Measurements from ENCODE around the gene PRMT7.

Gene PRMT7

DNA sequence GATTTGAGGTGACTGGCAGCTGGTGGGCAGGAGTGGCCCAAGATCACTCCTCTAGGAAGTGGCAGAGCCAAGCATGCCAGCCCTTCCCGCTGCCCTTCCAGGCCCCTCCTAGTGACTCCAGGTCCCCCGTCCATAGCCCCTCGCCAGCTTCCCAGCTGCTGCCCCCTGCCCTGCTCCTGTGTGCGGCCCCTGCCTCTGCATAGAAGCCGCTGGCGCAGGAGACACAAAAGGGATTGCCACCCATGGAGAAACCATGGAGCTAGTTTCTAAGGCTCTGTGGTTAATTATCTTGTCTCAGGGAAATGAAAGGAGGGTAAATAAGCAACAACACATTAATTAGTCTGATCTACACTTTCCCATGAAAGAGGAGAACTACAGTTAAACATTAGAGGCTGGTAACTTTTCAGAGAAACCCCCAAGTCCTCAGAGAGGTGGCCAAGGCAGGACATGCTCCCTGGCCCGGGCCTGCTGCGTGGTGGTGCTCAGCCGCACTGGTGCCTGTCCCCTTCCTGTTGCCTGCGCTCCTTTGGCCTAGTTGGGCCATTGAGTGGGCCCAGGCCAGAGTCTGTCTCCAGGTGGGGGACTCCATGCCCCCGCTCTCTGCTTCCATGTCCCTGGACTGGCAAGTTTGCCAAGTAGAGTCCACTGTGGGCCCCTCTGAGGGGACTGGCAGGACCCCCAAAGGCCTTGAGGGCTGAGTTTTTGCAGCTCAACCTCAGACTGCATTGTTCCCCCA, 65.2 kb downstream of the PRMT7 start:
- TF ChIP-seq CTCF (conservative IDR thresholded peaks at IDR 0.05; ENCODE audit: low read length): no peak
- H3K4me3 ChIP-seq (ENCODE audit: low read length): no peak overlapping the region
- DNase-seq (ENCODE audit: low read depth): no peak

GRCh38 chr16:68376590-68376989, 65.8 kb downstream of the PRMT7 start:
- DNase-seq (ENCODE audit: low read depth): no peak
- H3K4me3 ChIP-seq (ENCODE audit: low read length): no peak overlapping the region
- no peak for TF ChIP-seq CTCF (conservative IDR thresholded peaks at IDR 0.05; ENCODE audit: low read length)

DNA sequence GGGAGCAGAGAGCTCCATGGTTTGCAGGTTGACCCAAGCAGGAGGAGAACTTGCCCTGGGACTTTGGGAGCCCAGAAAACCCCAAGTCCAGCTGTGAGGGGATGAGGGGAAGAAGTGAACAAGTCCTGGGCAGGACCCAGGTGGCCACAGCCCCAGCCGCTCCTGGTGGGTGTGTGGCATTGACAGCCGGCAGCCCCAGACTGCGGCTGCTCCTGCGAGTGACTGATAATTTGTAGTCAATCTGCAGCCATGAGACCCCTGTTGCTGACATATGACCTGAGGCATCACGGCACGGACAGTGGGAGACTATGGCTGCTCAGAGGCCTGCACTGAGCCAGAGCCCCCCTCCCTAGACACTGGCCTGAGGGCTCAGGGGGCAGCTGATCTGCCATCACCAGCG, 66.4 kb downstream of the PRMT7 start:
- DNase-seq (ENCODE audit: low read depth): no peak
- TF ChIP-seq CTCF (conservative IDR thresholded peaks at IDR 0.05; ENCODE audit: low read length): no peak
- no peak overlapping the region for H3K4me3 ChIP-seq (ENCODE audit: low read length)

GRCh38 chr16:68377667-68378393, 67.0 kb downstream of the PRMT7 start:
- no peak overlapping the region for H3K4me3 ChIP-seq (ENCODE audit: low read length)
- TF ChIP-seq CTCF (conservative IDR thresholded peaks at IDR 0.05; ENCODE audit: low read length): no peak
- DNase-seq (ENCODE audit: low read depth): no peak

DNA sequence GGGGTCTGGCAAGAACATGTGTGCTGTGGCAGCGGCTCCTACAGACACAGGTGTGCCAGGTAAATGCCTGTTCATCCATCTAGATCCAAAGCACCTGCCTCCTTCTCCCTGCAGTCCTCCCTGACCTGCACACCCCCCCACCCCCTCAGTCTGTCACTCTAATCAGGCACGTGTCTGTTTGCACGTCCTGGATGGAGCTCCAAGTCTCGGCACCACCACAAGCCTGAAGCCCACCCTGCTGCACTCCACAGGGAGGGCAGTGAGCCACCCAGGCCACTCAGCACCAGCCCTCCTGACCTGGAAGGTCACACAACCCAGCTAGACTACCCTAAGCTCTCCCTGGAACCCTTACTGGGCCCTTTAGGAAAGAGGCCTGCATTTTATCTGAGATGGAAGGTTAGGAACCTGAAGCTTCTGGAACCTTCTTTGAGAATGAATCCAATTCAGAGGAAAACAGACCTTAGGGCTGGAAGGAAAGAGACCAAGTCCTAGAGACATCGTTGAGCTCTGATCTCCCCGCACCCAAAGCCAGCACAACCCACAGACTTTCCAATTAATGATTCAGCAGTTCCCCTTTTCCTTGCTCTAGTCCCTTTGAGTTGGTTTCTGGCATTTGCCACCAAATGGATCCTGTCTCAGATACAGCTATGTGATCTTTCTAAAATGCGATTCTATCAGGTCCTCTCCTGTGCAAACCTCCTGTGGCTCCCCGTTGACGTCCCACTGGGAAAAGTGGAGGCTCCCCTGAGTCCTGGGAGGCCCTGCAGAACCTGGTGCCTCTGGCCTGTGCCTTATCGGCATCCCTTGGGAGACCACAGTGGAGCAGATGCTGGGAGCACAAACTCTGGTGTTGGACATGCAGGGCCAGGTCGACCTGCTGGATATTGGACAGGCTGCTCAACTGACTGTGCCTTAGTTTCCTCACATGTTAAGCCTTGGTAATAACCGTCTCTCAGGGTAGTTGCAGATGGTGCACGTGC, 67.9 kb downstream of the PRMT7 start:
- TF ChIP-seq CTCF (conservative IDR thresholded peaks at IDR 0.05; ENCODE audit: low read length): no peak
- no peak overlapping the region for H3K4me3 ChIP-seq (ENCODE audit: low read length)
- DNase-seq (ENCODE audit: low read depth): no peak

DNA sequence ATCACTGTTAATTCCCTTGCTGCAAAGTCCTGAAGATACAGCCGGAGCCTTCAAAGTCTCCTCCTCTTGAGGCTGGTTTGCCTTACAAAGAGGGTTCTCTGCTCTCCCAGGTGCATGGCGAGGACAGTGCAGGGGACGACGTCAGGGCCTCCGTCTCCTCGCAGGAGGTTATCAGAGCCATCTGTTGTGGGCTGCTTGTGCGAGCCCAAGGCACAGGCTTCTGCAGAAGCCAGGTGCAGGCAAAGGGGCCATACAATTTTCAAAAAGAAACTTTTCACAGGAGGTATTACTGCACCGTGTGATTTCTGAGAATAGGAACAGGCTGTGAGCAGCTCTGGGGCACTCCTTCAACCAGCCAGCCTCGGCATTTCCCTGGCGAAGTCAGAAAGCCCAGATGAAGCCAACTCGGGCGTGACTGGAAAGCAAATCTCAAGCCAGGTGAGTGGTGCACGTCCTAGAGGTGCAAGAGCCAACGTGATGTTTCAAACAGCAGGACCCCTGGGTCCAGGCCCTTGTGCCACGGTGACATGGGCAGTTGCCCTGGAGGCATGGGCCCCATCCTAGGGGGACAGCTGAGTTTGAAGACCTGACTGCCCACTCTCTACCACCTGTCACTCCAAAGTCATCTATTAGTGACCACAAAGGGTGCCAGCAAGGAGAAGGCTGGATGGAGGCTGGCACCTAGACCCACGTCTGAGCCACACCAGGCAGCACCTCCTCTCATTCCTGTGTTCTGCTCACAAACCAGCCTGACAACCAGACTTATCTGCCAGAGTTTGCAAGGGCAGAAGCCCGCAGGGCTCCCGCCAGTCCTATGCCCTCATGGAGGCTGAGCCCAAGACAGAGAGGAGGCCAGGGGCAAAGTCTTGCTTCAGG, 68.9 kb downstream of the PRMT7 start:
- DNase-seq (ENCODE audit: low read depth): no peak
- no peak for TF ChIP-seq CTCF (conservative IDR thresholded peaks at IDR 0.05; ENCODE audit: low read length)
- no peak overlapping the region for H3K4me3 ChIP-seq (ENCODE audit: low read length)
